ENCODE measurements around the gene PAF1. TPM values are rescaled to one million over a fixed set of nuclear protein-coding genes. Genes with fewer than 3 reads are reported as not detected.
A peak's percentile ranks its signal among the peaks of the same experiment; 100 is the strongest.

The PAF1 gene
- total RNA-seq, 1 experiment from 2014 or later = 53.5 TPM

DNA sequence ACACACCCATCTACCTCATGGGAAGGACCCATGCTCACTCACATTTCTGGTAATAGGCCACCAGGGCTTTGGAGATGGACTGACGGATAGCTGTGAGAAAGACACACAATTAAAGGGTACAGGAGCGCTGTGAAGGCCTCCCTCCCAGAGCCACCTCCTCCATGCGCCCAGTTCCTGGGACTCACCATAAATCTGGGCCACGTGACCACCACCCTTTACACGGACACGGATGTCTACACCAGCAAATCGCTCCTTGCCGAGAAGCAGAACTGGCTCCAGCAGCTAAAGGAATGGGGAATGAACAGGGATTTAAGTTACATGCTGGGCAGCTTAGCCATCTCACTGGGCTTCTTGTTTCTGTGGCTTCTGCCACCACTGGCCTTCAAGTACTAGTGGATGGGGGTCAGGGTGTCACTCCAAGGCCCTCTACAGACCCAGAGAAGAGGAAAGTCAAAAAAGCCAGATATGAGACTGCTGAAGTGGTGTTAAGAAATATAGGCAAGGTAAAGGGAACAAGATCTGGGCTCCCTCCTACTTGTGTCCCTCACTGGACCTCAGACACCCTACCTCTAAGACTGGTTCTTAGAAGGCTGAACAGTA, 42.7 kb upstream of the PAF1 start:
- no peak for ATAC-seq
- TF ChIP-seq POLR2AphosphoS5 (IDR thresholded peaks at IDR 0.05; ENCODE audit: low read depth, low read length) (peak; percentile 7; the same call in 1 of the 2 replicates), TCF7L2 (IDR thresholded peaks at IDR 0.05; ENCODE audit: borderline replicate concordance, extremely low read depth, insufficient read depth, insufficient read length) (no peak)
- H3K27ac ChIP-seq (ENCODE audit: low read depth, low read length) = peak overlapping the region; percentile 84
- no peak overlapping the region for H2AFZ ChIP-seq (ENCODE audit: low read depth, low read length, poor library complexity, severe bottlenecking)
- ChIA-PET RAD21 (ENCODE audit: low non-redundant PET in 1 of 2, low total read pairs in 2 of 2, uncharacterized antibody in 2 of 2, unreplicated experiment in 2 of 2) (no interaction called here), CTCF (no interaction called here), POLR2A (interaction anchor here (0.8 to 1.2 kb wide), 3 partner anchors 25 to 32 kb away, joined by 3 to 4 read pairs (median 3); partner anchors contain the start of gene ZFP36)
- no peaks in the 10 kb centered on the region for H3K27me3 ChIP-seq (ENCODE audit: insufficient read depth, low read length)
- peaks cover 54 to 83% of the 10 kb centered on the region in 2 experiments for H3K4me1 ChIP-seq (ENCODE audit: control insufficient read depth in 1 of 2, insufficient read depth in 2 of 2, low read length in 2 of 2)
- no peaks in the 10 kb centered on the region for H3K9me2 ChIP-seq (ENCODE audit: insufficient read depth)
- H3K4me2 ChIP-seq (ENCODE audit: low read length) = peak overlapping the region; percentile 92
- DNase-seq (ENCODE audit: low read depth, low spot score) = no peak
- no TSS peak for BruUV-seq (replicated peaks)
- peaks cover 26 to 34% of the 10 kb centered on the region in 2 experiments; a peak in 3 of 4 replicates for H3K36me3 ChIP-seq (ENCODE audit: control insufficient read depth in 1 of 2, insufficient read depth in 2 of 2, low read length in 2 of 2)
- peaks cover 36% of the 10 kb centered on the region for H3K79me2 ChIP-seq (ENCODE audit: insufficient read depth, low read length)
- no peaks in the 10 kb centered on the region for H3K9me3 ChIP-seq (ENCODE audit: control insufficient read depth in 1 of 2, insufficient read depth in 1 of 2, low read depth in 1 of 2, low read length in 2 of 2)
- intact Hi-C loops (cut with micrococcal nuclease) = no loop called here
- peaks cover 13% of the 10 kb centered on the region; the same call in 1 of the 2 replicates for H4K20me1 ChIP-seq (ENCODE audit: insufficient read depth)
- H3K9ac ChIP-seq (ENCODE audit: low read length) = peak overlapping the region; percentile 100
- peak overlapping the region; percentile 98 to 99 for H3K4me3 ChIP-seq (replicated peaks in 1 of 2; ENCODE audit: low read depth in 1 of 2, low read length in 2 of 2)

DNA sequence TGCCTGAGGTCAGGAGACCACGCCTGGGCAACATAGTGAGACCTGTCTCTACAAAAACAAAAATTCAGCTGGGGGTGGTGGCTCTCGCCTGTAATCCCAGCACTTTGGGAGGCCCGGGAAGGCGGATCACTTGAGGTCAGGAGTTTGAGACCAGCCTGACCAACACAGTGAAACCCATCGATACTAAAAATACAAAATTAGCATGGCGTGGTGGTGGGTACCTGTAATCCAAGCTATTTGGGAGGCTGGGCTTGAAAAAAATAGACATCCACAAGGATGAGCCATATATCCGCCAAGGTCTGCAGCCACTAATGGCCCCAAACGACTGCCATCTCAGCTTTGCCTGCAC, 41.7 kb upstream of the PAF1 start:
- peak overlapping the region; percentile 92 for H3K4me2 ChIP-seq (ENCODE audit: low read length)
- intact Hi-C loops (cut with micrococcal nuclease) = no loop called here
- ChIA-PET RAD21 (ENCODE audit: low non-redundant PET in 1 of 2, low total read pairs in 2 of 2, uncharacterized antibody in 2 of 2, unreplicated experiment in 2 of 2) (no interaction called here), POLR2A (interaction anchor here (0.7 to 1.4 kb wide), 3 partner anchors 23 to 96 kb away, joined by 3 to 4 read pairs (median 3); no protein-coding TSS in a partner anchor), CTCF (no interaction called here)
- no TSS peak for BruUV-seq (replicated peaks)
- H4K20me1 ChIP-seq (ENCODE audit: insufficient read depth) = peaks cover 13% of the 10 kb centered on the region; the same call in 1 of the 2 replicates
- no peak overlapping the region for H3K4me3 ChIP-seq (replicated peaks in 1 of 2; ENCODE audit: low read depth in 1 of 2, low read length in 2 of 2)
- H3K27me3 ChIP-seq (ENCODE audit: insufficient read depth, low read length) = no peaks in the 10 kb centered on the region
- H3K27ac ChIP-seq (ENCODE audit: low read depth, low read length) = peak overlapping the region; percentile 84
- peak overlapping the region; percentile 100 for H3K9ac ChIP-seq (ENCODE audit: low read length)
- DNase-seq (ENCODE audit: low read depth, low spot score) = no peak
- ATAC-seq = no peak
- H3K79me2 ChIP-seq (ENCODE audit: insufficient read depth, low read length) = peaks cover 36% of the 10 kb centered on the region
- TF ChIP-seq YY1 (IDR thresholded peaks at IDR 0.05; ENCODE audit: extremely low read depth, insufficient replicate concordance, low read depth, low read length) = no peak
- H3K9me2 ChIP-seq (ENCODE audit: insufficient read depth) = no peaks in the 10 kb centered on the region
- H2AFZ ChIP-seq (ENCODE audit: low read depth, low read length, poor library complexity, severe bottlenecking) = no peak overlapping the region
- H3K36me3 ChIP-seq (ENCODE audit: control insufficient read depth in 1 of 2, insufficient read depth in 2 of 2, low read length in 2 of 2) = peaks cover 26 to 34% of the 10 kb centered on the region in 2 experiments; a peak in 3 of 4 replicates
- H3K9me3 ChIP-seq (ENCODE audit: control insufficient read depth in 1 of 2, insufficient read depth in 1 of 2, low read depth in 1 of 2, low read length in 2 of 2) = no peaks in the 10 kb centered on the region
- peaks cover 64 to 85% of the 10 kb centered on the region in 2 experiments for H3K4me1 ChIP-seq (ENCODE audit: control insufficient read depth in 1 of 2, insufficient read depth in 2 of 2, low read length in 2 of 2)
